Measurements from ENCODE around the gene RPL10.
"Not testable (repeated sequence)": the region's sequence is repeated elsewhere in the genome, so short reads cannot be mapped to it uniquely, and the experiment has no call there.

RPL10 gene

GRCh38 chrX:154378059-154378798, 19.9 kb upstream of the RPL10 start:
- DNase-seq (ENCODE audit: low read depth) = no peak

- peak; percentile 97 for DNase-seq (ENCODE audit: low read depth)
These were observed 19.2 kb upstream of the RPL10 start, which contains the start of gene EMD for GRCh38 chrX:154378799-154379568. Gene EMD, plus strand, starts transcription at chrX:154379295. Its CDS starts 190 bp downstream, at chrX:154379485.

GRCh38 chrX:154379569-154379951, 18.6 kb upstream of the RPL10 start:
- DNase-seq (ENCODE audit: low read depth) = no peak

- DNase-seq (ENCODE audit: low read depth) = peak; percentile 30
These were observed 18.0 kb upstream of the RPL10 start for GRCh38 chrX:154380153-154380552.

GRCh38 chrX:154380787-154381186, 17.4 kb upstream of the RPL10 start:
- no peak for DNase-seq (ENCODE audit: low read depth)

- DNase-seq (ENCODE audit: low read depth) = no peak
These were observed 16.9 kb upstream of the RPL10 start for GRCh38 chrX:154381271-154381670.

GRCh38 chrX:154382483-154383069, 15.6 kb upstream of the RPL10 start:
- DNase-seq (ENCODE audit: low read depth) = no peak

- DNase-seq (ENCODE audit: low read depth) = no peak
These were observed 14.6 kb upstream of the RPL10 start for GRCh38 chrX:154383359-154384283.

- DNase-seq (ENCODE audit: low read depth) = no peak
These were observed 13.8 kb upstream of the RPL10 start for GRCh38 chrX:154384284-154384892.

GRCh38 chrX:154388094-154388493, 10.1 kb upstream of the RPL10 start:
- not testable (repeated sequence) for DNase-seq (ENCODE audit: low read depth)

GRCh38 chrX:154388649-154389048, 9.5 kb upstream of the RPL10 start:
- not testable (repeated sequence) for DNase-seq (ENCODE audit: low read depth)

- DNase-seq (ENCODE audit: low read depth) = not testable (repeated sequence)
These were observed 8.1 kb upstream of the RPL10 start for GRCh38 chrX:154389812-154390747.

GRCh38 chrX:154396363-154396762, 1.8 kb upstream of the RPL10 start:
- not testable (repeated sequence) for DNase-seq (ENCODE audit: low read depth)

GRCh38 chrX:154396973-154397887, 947 bp upstream of the RPL10 start:
- peak; percentile 59 for DNase-seq (ENCODE audit: low read depth)

- peak; percentile 70 for DNase-seq (ENCODE audit: low read depth)
These were observed 720 bp downstream of the RPL10 start for GRCh38 chrX:154398668-154399526.

GRCh38 chrX:154399527-154400368, 1.6 kb downstream of the RPL10 start:
- DNase-seq (ENCODE audit: low read depth) = no peak

- DNase-seq (ENCODE audit: low read depth) = not testable (repeated sequence)
These were observed 2.2 kb downstream of the RPL10 start for GRCh38 chrX:154400369-154400817.
